ENCODE results near the gene KCNA5. TPM values are rescaled to one million over a fixed set of nuclear protein-coding genes. Genes with fewer than 3 reads are reported as not detected.

Gene KCNA5
- total and polyA plus RNA-seq, 2 of the 13 experiments (the other 11 are each of a cell fraction or from before 2014, with no cell fraction given), result not detected

DNA sequence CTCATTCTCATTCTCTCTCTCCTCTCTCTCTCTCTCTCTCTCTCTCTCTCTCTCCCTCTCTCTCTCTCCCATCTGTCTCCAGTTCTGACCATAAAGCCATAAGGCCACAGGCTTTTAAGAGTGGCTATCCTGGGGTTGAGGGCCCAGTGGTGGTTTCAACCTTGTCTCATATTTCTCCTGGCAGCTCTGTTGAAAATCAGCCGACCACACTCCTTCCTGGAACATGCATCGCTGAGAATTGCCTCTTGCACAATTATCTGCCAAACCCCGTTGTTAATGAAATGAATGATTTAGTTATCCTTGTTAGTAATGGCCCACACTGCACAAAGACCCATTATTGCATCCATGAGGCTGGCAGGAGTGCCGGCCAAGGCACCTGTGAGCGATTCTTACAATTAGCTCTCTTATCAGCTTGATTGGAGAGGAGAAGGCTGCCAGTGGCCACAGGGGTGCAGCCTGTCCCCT lies 30.4 kb upstream of the KCNA5 start:
- no peak overlapping the region for H3K4me2 ChIP-seq (ENCODE audit: low read depth, low read length)
- H2AFZ ChIP-seq (ENCODE audit: low read length), result no peak overlapping the region
- no peaks in the 10 kb centered on the region for H3K36me3 ChIP-seq (replicated peaks in 1 of 2; ENCODE audit: control insufficient read depth in 1 of 2, insufficient read depth in 2 of 2, low read length in 2 of 2)
- WGBS (ENCODE audit: low lambda C conversion rate), result 3% methylated on average over 3 of the region's 5 CpGs
- no peak overlapping the region for H3K9ac ChIP-seq (ENCODE audit: insufficient read depth, low read depth, low read length)
- no peaks in the 10 kb centered on the region for H4K20me1 ChIP-seq (ENCODE audit: insufficient read depth, low read length)
- no TSS peak for BruUV-seq (replicated peaks)
- peaks cover 0 to 12% of the 10 kb centered on the region in 2 experiments; a peak in 1 of 5 replicates for H3K27me3 ChIP-seq (ENCODE audit: control insufficient read depth in 1 of 2, insufficient read depth in 2 of 2, low read length in 2 of 2)
- H3K27ac ChIP-seq (ENCODE audit: extremely low read length, insufficient read depth, low read length), result no peak overlapping the region
- no peak for FAIRE-seq
- intact Hi-C loops (cut with micrococcal nuclease; ENCODE audit: unreplicated experiment) (no loop called here), in situ Hi-C loops (cut with HindIII; ENCODE audit: extremely low pct_ligation_motif_present, low pct_unique_long_range_greater_than_20kb) (no loop called here)
- TF ChIP-seq XRCC5 (optimal IDR thresholded peaks at IDR 0.05; ENCODE audit: low read length) (no peak), ZBTB21 (CRISPR knock-in tag; IDR thresholded peaks at IDR 0.05) (no peak), ZNF740 (CRISPR knock-in tag; IDR thresholded peaks at IDR 0.05) (no peak), ZSCAN29 (CRISPR knock-in tag; conservative IDR thresholded peaks at IDR 0.05) (no peak), HOXD1 (CRISPR knock-in tag; IDR thresholded peaks at IDR 0.05) (no peak), GTF2F1 (IDR thresholded peaks at IDR 0.05; ENCODE audit: low read length) (no peak), ETV6 (CRISPR knock-in tag; conservative IDR thresholded peaks at IDR 0.05) (no peak)
- TF ChIP-seq, protein P1, sequence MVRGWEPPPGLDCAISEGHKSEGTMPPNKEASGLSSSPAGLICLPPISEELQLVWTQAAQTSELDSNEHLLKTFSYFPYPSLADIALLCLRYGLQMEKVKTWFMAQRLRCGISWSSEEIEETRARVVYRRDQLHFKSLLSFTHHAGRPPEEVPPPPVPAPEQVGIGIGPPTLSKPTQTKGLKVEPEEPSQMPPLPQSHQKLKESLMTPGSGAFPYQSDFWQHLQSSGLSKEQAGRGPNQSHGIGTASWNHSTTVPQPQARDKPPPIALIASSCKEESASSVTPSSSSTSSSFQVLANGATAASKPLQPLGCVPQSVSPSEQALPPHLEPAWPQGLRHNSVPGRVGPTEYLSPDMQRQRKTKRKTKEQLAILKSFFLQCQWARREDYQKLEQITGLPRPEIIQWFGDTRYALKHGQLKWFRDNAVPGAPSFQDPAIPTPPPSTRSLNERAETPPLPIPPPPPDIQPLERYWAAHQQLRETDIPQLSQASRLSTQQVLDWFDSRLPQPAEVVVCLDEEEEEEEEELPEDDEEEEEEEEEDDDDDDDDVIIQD (CRISPR knock-in tag; IDR thresholded peaks at IDR 0.05; ENCODE audit: low read depth), result no peak
- TF ChIP-seq, protein P2, sequence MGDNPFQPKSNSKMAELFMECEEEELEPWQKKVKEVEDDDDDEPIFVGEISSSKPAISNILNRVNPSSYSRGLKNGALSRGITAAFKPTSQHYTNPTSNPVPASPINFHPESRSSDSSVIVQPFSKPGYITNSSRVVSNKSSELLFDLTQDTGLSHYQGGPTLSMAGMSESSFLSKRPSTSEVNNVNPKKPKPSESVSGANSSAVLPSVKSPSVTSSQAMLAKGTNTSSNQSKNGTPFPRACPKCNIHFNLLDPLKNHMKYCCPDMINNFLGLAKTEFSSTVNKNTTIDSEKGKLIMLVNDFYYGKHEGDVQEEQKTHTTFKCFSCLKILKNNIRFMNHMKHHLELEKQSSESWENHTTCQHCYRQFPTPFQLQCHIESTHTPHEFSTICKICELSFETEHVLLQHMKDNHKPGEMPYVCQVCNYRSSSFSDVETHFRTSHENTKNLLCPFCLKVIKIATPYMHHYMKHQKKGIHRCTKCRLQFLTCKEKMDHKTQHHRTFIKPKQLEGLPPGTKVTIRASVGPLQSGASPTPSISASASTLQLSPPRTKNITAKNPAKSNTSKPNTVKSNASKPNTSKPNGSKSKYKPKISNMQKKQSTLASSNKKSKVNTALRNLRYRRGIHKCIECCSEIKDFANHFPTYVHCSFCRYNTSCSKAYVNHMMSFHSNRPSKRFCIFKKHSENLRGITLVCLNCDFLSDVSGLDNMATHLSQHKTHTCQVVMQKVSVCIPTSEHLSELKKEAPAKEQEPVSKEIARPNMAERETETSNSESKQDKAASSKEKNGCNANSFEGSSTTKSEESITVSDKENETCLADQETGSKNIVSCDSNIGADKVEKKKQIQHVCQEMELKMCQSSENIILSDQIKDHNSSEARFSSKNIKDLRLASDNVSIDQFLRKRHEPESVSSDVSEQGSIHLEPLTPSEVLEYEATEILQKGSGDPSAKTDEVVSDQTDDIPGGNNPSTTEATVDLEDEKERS (CRISPR knock-in tag; IDR thresholded peaks at IDR 0.05), result no peak
- CTCF ChIA-PET (ENCODE audit: low intra/inter-chr PET ratio, low total read pairs), result no interaction called here
- DNase-seq (ENCODE audit: low spot score), result no peak
- no peak overlapping the region for H3K4me3 ChIP-seq (replicated peaks in 1 of 3; ENCODE audit: insufficient read depth in 1 of 3, low read depth in 2 of 3, low read length in 3 of 3)
- H3K9me3 ChIP-seq (ENCODE audit: low read length), result no peaks in the 10 kb centered on the region
- no peaks in the 10 kb centered on the region for H3K79me2 ChIP-seq (ENCODE audit: insufficient read depth, low read length)
- no peak for ATAC-seq
- POLR2A ChIA-PET, result no interaction called here
- H3K4me1 ChIP-seq (ENCODE audit: insufficient read depth, low read length), result no peaks in the 10 kb centered on the region

Measured in HepG2 (cell line).